IMR-90 (cell line): ENCODE results near the gene GRIA2. TPM values are rescaled to one million over a fixed set of nuclear protein-coding genes. Genes with fewer than 3 reads are reported as not detected.

Source experiments
- ATAC-seq: fragments of 200-7000 bp; cut with Tn5 transposase; 2 replicates; pipeline ENCODE4 v1.9.1; 2020; ENCODE audit warnings: low read depth, mild to moderate bottlenecking, moderate library complexity
- BruUV-seq: library from RNA; stranded (reverse); fragments of 400-500 nt; replicated peaks from 2 replicates; lab custom pipeline; 2021; lab: Mats Ljungman, UMichigan
- CTCF ChIA-PET: fragments of 300-600 bp; formaldehyde crosslinking; extraction: SDS; loops from one replicate; lab custom pipeline; 2021; ENCODE audit warnings: antibody characterized with exemption; lab: Yijun Ruan, JAX
- POLR2A ChIA-PET: fragments of 300-600 bp; sonication (Branson Sonifier 250); formaldehyde crosslinking; loops from one replicate; lab custom pipeline; 2022; ENCODE audit warnings: antibody characterized with exemption; ENCODE audit not compliant: unreplicated experiment; lab: Charles Lee
- DNase-seq: peaks from one replicate; pipeline ENCODE4 v3.0.0; 2013
- H2AFZ ChIP-seq: replicated peaks from 2 replicates; pipeline ENCODE3; 2013; ENCODE audit warnings: low read length, mild to moderate bottlenecking; ENCODE audit not compliant: poor library complexity
- H2AK5ac ChIP-seq: 2 replicates; pipeline ENCODE4 v1.6.1; 2013; ENCODE audit warnings: low read depth, low read length, inconsistent platforms
- H2AK9ac ChIP-seq: replicated peaks from 2 replicates; pipeline ENCODE3; 2013; ENCODE audit warnings: mild to moderate bottlenecking, low read depth, low read length, moderate library complexity; ENCODE audit not compliant: poor library complexity
- H2BK120ac ChIP-seq: 2 replicates; pipeline ENCODE4 v1.6.1; 2013; ENCODE audit warnings: low read depth, low read length, inconsistent platforms
- H2BK15ac ChIP-seq: 3 replicates; pipeline ENCODE4 v1.6.1; 2013; ENCODE audit warnings: low read depth, low read length, inconsistent platforms
- H2BK20ac ChIP-seq: 2 replicates; pipeline ENCODE4 v1.6.1; 2013; ENCODE audit warnings: low read depth, mild to moderate bottlenecking, inconsistent platforms, low read length, moderate library complexity
- H2BK5ac ChIP-seq: 2 replicates; pipeline ENCODE4 v1.6.1; 2013; ENCODE audit warnings: mild to moderate bottlenecking, low read depth, low read length, inconsistent platforms; ENCODE audit not compliant: poor library complexity, severe bottlenecking
- H3K14ac ChIP-seq: replicated peaks from 2 replicates; pipeline ENCODE4 v1.6.1; 2013; ENCODE audit warnings: low read depth, low read length, inconsistent platforms
- H3K18ac ChIP-seq: 2 replicates; pipeline ENCODE4 v1.6.1; 2013; ENCODE audit warnings: low read depth, low read length, control low read depth
- H3K23ac ChIP-seq: 2 replicates; pipeline ENCODE4 v1.6.1; 2013; ENCODE audit warnings: low read depth, low read length, inconsistent platforms
- H3K27ac ChIP-seq: 2 replicates; pipeline ENCODE4 v1.5.1; 2013; ENCODE audit warnings: mild to moderate bottlenecking, control low read depth, low read length; ENCODE audit not compliant: insufficient read depth
- H3K27me3 ChIP-seq: 2 replicates; pipeline ENCODE4 v1.6.1; 2013; ENCODE audit warnings: low read length; ENCODE audit not compliant: control insufficient read depth, insufficient read depth
- H3K36me3 ChIP-seq: 2 replicates; pipeline ENCODE4 v1.6.1; 2013; ENCODE audit warnings: low read length, mixed read lengths; ENCODE audit not compliant: control insufficient read depth, insufficient read depth
- H3K4ac ChIP-seq: 2 replicates; pipeline ENCODE4 v1.6.1; 2013; ENCODE audit warnings: low read depth, low read length, inconsistent platforms
- H3K4me1 ChIP-seq: 2 replicates; pipeline ENCODE4 v1.6.1; 2013; ENCODE audit warnings: low read length, mixed read lengths; ENCODE audit not compliant: control insufficient read depth, insufficient read depth
- H3K4me2 ChIP-seq: 2 replicates; pipeline ENCODE4 v1.6.1; 2013; ENCODE audit warnings: low read depth, mild to moderate bottlenecking, control low read depth, low read length, moderate library complexity
- H3K4me3 ChIP-seq: 2 replicates; pipeline ENCODE4 v1.5.1; 2013; ENCODE audit warnings: low read depth, mild to moderate bottlenecking, control low read depth, low read length, moderate library complexity; ENCODE audit not compliant: insufficient read depth
- H3K56ac ChIP-seq: 2 replicates; pipeline ENCODE4 v1.6.1; 2013; ENCODE audit warnings: low read length, inconsistent platforms; ENCODE audit not compliant: insufficient read depth; ENCODE audit errors: extremely low read depth
- H3K79me1 ChIP-seq, 2 experiments: 2 replicates each; pipeline ENCODE4 v1.6.1; 2013; ENCODE audit warnings: low read length in 2 of 2, inconsistent platforms in 1 of 2, low read depth in 1 of 2
- H3K9ac ChIP-seq: 2 replicates; pipeline ENCODE4 v1.6.1; 2013; ENCODE audit warnings: low read depth, low read length, control low read depth
- H3K9me1 ChIP-seq: 2 replicates; pipeline ENCODE4 v1.6.1; 2013; ENCODE audit warnings: low read length, inconsistent platforms; ENCODE audit not compliant: insufficient read depth
- H3K9me3 ChIP-seq: 2 replicates; pipeline ENCODE4 v1.6.1; 2013; ENCODE audit warnings: low read length; ENCODE audit not compliant: control insufficient read depth, insufficient read depth
- H4K20me1 ChIP-seq: 2 replicates; pipeline ENCODE4 v1.6.1; 2013; ENCODE audit warnings: low read length, inconsistent platforms; ENCODE audit not compliant: insufficient read depth
- H4K5ac ChIP-seq: 2 replicates; pipeline ENCODE4 v1.6.1; 2013; ENCODE audit warnings: mild to moderate bottlenecking, low read depth, low read length, control low read depth
- H4K8ac ChIP-seq, 2 experiments: 2 replicates each; pipeline ENCODE4 v1.6.1; 2013; ENCODE audit warnings: low read depth in 2 of 2, low read length in 2 of 2, control low read depth in 1 of 2, inconsistent platforms in 1 of 2
- H4K91ac ChIP-seq: 2 replicates; pipeline ENCODE4 v1.6.1; 2013; ENCODE audit warnings: low read depth, low read length, inconsistent platforms; ENCODE audit not compliant: insufficient read depth
- BHLHE40 ChIP-seq: fragments of 150-350 bp; IDR thresholded peaks from 2 replicates; pipeline ENCODE4 v1.6.1; 2016; ENCODE audit warnings: mild to moderate bottlenecking, low read depth, low read length
- CEBPB ChIP-seq: IDR thresholded peaks from 2 replicates; pipeline ENCODE4 v1.6.1; 2012; ENCODE audit warnings: low read depth, low read length, improper control_type of control experiment
- MAFK ChIP-seq: IDR thresholded peaks from 2 replicates; pipeline ENCODE4 v1.6.1; 2012; ENCODE audit warnings: low read depth, low read length, improper control_type of control experiment
- RAD21 ChIP-seq: IDR thresholded peaks from 2 replicates; pipeline ENCODE4 v1.6.1; 2012; ENCODE audit warnings: low read length, improper control_type of control experiment
- SMC3 ChIP-seq: fragments of 150-350 bp; IDR thresholded peaks from 2 replicates; pipeline ENCODE4 v1.6.1; 2016; ENCODE audit warnings: low read depth, mild to moderate bottlenecking, antibody characterized with exemption, low read length, moderate library complexity
- WGBS, 2 experiments: methylation state at CpG; one replicate each; pipeline versions ENCODE4 v1.1.5 to v1.1.7; 2013; ENCODE audit warnings: missing lambda C conversion rate in 2 of 2; ENCODE audit not compliant: insufficient read length in 1 of 2; ENCODE audit errors: extremely low coverage in 2 of 2; 5-methylcytosine and 5-hydroxymethylcytosine counted together
- dilution Hi-C: fragments of 300-500 bp; cut with HindIII; formaldehyde crosslinking; loops from one replicate; pipeline ENCODE4 v1.14.3; 2018; ENCODE audit warnings: low sequenced_read_pairs; ENCODE audit not compliant: unreplicated experiment
- in situ Hi-C: fragments of 300-500 bp; cut with MboI; formaldehyde crosslinking; loops from 3 replicates; pipeline ENCODE4 v1.14.3; 2019; ENCODE audit warnings: low sequenced_read_pairs, inconsistent platforms, mixed read lengths
- intact Hi-C: fragments of 100-400 bp; cut with micrococcal nuclease; formaldehyde crosslinking; loops from 2 replicates; pipeline ENCODE4 v1.10.0; 2022
- polyA plus RNA-seq, 3 experiments: library from polyadenylated mRNA; depleted of rRNA; stranded (reverse); fragments of >200 nt; gene quantifications; 2 replicates each; pipeline ENCODE4 v1.2.3, GENCODE V29; 2012; ENCODE audit warnings: low replicate concordance in 1 of 3
- total RNA-seq: library from RNA; depleted of rRNA; stranded (reverse); fragments of >200 nt; gene quantifications from 2 replicates; pipeline ENCODE4 v1.2.3, GENCODE V29; 2012
- TF ChIP-seq, protein P1 (sequence below): conservative IDR thresholded peaks from 2 replicates; pipeline ENCODE4 v1.5.1; 2012; ENCODE audit warnings: mild to moderate bottlenecking, low read depth, low read length, improper control_type of control experiment
- TF ChIP-seq, protein P2 (sequence below): fragments of 150-350 bp; IDR thresholded peaks from 2 replicates; pipeline ENCODE4 v1.6.1; 2016; ENCODE audit warnings: low read depth, mild to moderate bottlenecking, low read length, moderate library complexity, borderline replicate concordance

The GRIA2 gene
- total and polyA plus RNA-seq, 2 of the 4 experiments (the other 2 are of a cell fraction), result not detected

- no peak overlapping the region for H3K18ac ChIP-seq
- H3K79me1 ChIP-seq, result no peaks in the 10 kb centered on the region
- no peak overlapping the region for H3K56ac ChIP-seq
- ATAC-seq (no peak), DNase-seq (no peak)
- H2AK9ac ChIP-seq, result no peak overlapping the region
- H3K27me3 ChIP-seq, result no peaks in the 10 kb centered on the region
- no peak overlapping the region for H3K27ac ChIP-seq
- H4K20me1 ChIP-seq, result no peaks in the 10 kb centered on the region
- no peak overlapping the region for H3K4me2 ChIP-seq
- BruUV-seq, result no TSS peak
- H3K9me3 ChIP-seq, result no peaks in the 10 kb centered on the region
- no peaks in the 10 kb centered on the region for H3K4me1 ChIP-seq
- H3K9me1 ChIP-seq, result no peaks in the 10 kb centered on the region
- no peak overlapping the region for H2BK5ac ChIP-seq
- H3K4ac ChIP-seq, result no peak overlapping the region
- H3K4me3 ChIP-seq, result no peak overlapping the region
- H3K9ac ChIP-seq, result no peak overlapping the region
- WGBS, 2 experiments, result 59% methylated on average over 4 of the region's 5 CpGs; no CpG with 5 or more reads in 1 of the 2 experiments
- in situ Hi-C loops (no loop called here), dilution Hi-C loops (no loop called here), intact Hi-C loops (no loop called here)
- H2BK120ac ChIP-seq, result no peak overlapping the region
- H4K8ac ChIP-seq, result no peak overlapping the region
- no peak overlapping the region for H2AFZ ChIP-seq
- no peak overlapping the region for H3K23ac ChIP-seq
- TF ChIP-seq BHLHE40, result no peak
- TF ChIP-seq MAFK, result 0 out of 2 replicates have a peak, but pooled peaks have one; percentile 15
- TF ChIP-seq CEBPB, result no peak
- no peak for TF ChIP-seq RAD21
- TF ChIP-seq, protein P1, sequence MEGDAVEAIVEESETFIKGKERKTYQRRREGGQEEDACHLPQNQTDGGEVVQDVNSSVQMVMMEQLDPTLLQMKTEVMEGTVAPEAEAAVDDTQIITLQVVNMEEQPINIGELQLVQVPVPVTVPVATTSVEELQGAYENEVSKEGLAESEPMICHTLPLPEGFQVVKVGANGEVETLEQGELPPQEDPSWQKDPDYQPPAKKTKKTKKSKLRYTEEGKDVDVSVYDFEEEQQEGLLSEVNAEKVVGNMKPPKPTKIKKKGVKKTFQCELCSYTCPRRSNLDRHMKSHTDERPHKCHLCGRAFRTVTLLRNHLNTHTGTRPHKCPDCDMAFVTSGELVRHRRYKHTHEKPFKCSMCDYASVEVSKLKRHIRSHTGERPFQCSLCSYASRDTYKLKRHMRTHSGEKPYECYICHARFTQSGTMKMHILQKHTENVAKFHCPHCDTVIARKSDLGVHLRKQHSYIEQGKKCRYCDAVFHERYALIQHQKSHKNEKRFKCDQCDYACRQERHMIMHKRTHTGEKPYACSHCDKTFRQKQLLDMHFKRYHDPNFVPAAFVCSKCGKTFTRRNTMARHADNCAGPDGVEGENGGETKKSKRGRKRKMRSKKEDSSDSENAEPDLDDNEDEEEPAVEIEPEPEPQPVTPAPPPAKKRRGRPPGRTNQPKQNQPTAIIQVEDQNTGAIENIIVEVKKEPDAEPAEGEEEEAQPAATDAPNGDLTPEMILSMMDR, result no peak
- TF ChIP-seq, protein P2, sequence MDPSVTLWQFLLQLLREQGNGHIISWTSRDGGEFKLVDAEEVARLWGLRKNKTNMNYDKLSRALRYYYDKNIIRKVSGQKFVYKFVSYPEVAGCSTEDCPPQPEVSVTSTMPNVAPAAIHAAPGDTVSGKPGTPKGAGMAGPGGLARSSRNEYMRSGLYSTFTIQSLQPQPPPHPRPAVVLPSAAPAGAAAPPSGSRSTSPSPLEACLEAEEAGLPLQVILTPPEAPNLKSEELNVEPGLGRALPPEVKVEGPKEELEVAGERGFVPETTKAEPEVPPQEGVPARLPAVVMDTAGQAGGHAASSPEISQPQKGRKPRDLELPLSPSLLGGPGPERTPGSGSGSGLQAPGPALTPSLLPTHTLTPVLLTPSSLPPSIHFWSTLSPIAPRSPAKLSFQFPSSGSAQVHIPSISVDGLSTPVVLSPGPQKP, result no peak
- TF ChIP-seq SMC3, result no peak
- no peak overlapping the region for H2BK15ac ChIP-seq
- no peak overlapping the region for H4K5ac ChIP-seq
- H2BK20ac ChIP-seq, result no peak overlapping the region
- POLR2A ChIA-PET, result no interaction called here
- H3K36me3 ChIP-seq, result no peaks in the 10 kb centered on the region
- H2AK5ac ChIP-seq, result no peak overlapping the region
- no peak overlapping the region for H3K14ac ChIP-seq
- CTCF ChIA-PET, result no interaction called here
- H4K91ac ChIP-seq, result no peak overlapping the region
Measured at GRCh38 chr4:157312702-157313101, 92.2 kb downstream of the GRIA2 start.
